NCI-H526 treated with DMSO at 0.1 percent for 48 hours (cell line): ENCODE measurements around the gene RIC1.
A peak's percentile ranks its signal among the peaks of the same experiment; 100 is the strongest.
"Not testable (repeated sequence)": the region's sequence is repeated elsewhere in the genome, so short reads cannot be mapped to it uniquely, and the experiment has no call there.

ENCODE experiments used
- DNase-seq: peaks from one replicate; lab custom pipeline; 2025; lab: John Stamatoyannopoulos, UW

Gene RIC1

DNA sequence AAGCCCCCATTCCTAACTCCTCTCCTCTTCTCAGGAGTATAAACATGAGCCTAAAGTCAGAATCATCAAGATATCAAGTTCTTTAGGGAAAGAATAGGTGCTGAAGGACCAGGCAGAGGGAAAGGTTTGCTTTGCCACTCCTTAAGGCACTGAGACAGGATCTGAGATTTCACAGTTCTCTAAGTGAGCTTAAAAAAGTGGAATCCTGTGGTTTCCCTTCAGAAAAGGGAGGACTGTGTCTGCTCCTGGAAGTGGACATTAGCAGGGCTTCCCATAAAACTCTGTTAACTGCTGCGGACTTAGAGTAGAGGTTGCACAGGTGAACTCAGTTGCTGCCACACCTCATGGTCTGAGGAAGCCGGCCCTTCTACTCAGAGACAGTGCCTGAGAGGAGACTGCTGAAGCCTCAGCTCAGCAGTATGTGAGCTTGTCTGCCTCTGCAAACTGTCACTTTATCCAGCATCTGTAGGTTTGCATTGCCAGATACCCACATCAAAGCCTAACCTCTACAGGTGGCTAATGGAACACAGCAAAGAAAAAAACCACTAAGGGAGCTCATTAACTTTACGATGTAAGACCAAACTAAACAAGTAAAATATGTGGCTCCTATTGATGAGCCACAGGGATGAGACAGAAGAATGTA is 42.9 kb downstream of the RIC1 start:
- DNase-seq = no peak

- DNase-seq = not testable (repeated sequence)
These were observed 46.1 kb downstream of the RIC1 start for GRCh38 chr9:5675046-5675445.

DNA sequence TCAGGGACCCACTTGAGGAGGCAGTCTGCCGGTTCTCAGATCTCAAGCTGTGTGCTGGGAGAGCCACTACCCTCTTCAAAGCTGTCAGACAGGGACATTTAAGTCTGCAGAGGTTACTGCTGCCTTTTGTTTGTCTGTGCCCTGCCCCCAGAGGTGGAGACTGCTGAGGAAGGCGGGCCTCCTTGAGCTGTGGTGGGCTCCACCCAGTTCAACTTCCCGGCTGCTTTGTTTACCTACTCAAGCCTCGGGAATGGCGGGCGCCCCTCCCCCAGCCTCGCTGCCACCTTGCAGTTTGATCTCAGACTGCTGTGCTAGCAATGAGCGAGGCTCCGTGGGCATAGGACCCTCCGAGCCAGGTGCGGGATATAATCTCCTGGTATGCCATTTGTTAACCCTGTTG is 54.7 kb downstream of the RIC1 start:
- DNase-seq = not testable (repeated sequence)

- DNase-seq = no peak
These were observed 55.2 kb downstream of the RIC1 start for GRCh38 chr9:5684101-5684500.

DNA sequence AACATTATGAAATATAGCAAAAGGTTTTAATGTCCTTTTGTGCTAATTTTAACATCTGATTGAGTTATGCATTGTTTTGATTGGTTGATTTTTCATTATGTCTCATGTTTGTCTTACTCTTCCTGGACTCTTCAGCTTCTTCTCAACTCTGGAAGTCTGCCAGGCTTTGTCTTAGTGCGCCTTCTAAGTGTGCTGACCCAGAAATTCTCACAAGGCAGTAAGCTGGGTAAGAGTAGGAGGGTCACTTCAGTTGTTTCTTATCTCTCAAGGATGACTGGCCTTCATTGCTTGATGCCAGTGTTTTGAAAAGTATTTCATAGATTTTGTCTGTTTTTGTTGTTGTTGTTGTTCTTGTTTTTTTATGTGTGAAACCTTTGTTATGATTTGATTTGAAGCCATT is 59.2 kb downstream of the RIC1 start:
- DNase-seq = no peak

GRCh38 chr9:5690278-5690677 is 61.4 kb downstream of the RIC1 start:
- no peak for DNase-seq

- no peak for DNase-seq
These were observed 67.0 kb downstream of the RIC1 start for GRCh38 chr9:5695860-5696259.

- DNase-seq = no peak
These were observed 68.0 kb downstream of the RIC1 start for GRCh38 chr9:5696884-5697283.

GRCh38 chr9:5698004-5698403 is 69.1 kb downstream of the RIC1 start:
- no peak for DNase-seq

DNA sequence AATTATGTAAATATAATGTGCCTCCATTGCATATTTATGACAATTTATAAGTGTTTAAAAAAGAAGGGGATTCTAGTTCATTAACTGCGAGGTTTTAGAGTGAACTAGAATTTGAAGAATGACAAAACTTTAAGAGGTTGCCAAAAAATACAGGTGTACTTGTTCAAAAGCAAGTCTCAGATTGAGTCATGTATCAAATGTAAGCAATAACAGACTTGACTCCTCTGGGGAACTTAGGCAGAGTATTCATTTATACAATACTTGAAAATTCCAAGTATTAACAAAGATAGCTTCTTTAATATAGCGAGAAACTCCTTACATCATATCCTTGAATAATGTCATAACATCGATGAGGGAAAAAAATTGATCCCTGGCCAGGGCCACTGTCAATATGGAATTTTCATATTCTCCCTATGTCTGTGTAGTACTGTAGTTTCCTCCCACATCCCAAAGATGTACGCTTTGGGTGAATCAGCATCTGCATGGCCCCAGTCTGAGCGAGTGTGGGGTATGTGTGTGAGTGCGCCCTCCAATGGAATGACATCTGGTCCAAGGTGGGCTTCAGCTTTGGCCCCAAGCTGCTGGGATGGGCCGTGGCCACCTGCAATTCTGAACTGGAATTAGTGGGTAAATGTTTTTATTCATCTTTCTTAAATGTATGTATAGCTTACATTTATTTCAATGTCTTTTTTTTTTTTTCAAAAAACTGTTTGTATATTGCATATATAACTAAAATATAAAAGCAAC is 70.1 kb downstream of the RIC1 start:
- no peak for DNase-seq

GRCh38 chr9:5708414-5708813 is 79.5 kb downstream of the RIC1 start:
- no peak for DNase-seq

GRCh38 chr9:5712651-5713390 is 83.9 kb downstream of the RIC1 start:
- DNase-seq = no peak

- no peak for DNase-seq
These were observed 85.8 kb downstream of the RIC1 start for GRCh38 chr9:5714501-5715401.

GRCh38 chr9:5715548-5716127 is 86.7 kb downstream of the RIC1 start:
- DNase-seq = no peak

GRCh38 chr9:5717434-5717833 is 88.5 kb downstream of the RIC1 start:
- not testable (repeated sequence) for DNase-seq

DNA sequence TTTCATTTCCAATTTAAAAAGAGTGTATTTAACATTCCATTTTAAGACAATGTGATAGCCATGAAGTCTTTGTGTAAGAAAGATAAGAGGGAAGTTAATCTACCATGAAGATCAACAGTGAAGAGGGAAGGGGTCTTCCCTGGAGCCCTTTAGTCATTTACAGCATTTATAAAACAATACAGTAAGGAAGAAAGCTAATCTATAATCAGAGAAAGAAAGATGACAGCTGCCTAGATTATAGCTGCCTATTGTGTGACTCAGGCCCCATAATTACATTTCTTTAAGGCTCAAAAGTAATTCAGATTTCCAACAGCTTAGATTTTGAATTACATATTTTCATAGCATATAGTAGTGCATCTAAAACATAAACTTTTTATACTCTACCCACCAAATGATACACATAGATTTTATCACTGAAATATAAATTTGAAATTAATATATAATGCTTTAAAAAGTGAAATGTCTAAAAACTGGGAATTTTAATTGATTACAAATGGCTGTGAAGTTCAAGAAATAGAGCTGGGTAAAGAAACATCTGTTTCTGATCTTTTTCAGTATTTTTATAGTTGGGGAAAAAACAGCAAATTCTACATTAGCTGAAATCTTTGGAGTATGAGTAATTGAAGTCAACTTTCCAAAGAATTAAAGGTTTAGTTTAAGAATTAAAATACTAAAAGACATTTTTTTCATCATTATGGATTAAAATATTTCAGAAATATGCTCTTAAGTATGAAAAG is 89.6 kb downstream of the RIC1 start:
- DNase-seq = no peak

DNA sequence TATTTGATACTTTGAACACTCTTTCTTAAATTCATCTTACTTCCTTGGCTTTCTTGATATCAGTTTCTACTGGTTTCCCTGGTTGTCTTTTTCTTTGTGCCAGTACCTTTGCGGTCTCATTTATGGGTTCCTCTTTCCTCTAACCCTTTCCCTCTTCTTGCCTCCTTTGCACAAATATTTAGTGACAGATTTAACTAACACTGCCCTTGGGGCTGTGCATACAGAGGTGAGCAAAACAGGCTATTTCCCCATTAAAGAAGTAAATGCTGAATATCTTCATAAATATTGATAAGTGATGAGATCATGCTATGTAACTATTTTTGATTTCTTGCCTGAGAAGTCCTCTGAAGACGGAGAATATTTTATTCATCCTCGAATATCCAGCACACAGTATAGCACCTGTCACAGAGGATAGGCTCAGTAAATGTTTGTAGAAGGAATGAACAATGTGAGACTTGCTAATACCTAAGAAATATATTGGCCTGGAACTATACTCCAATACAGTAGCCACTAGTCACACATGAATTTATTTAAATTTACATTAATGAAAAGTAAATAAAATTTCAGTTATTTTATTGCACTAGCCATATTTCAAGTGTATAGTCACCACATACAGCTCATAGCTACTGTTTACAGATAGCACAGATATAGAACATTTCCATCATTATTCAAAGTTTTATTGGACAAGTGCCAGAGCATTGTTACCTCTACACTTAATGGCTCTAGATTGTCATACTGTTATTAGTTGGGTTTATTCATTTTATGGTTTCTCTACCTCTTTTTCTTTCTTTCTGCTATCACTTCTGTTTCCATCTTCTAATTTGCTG is 90.4 kb downstream of the RIC1 start:
- DNase-seq = peak; percentile 54

GRCh38 chr9:5720151-5720550 is 91.2 kb downstream of the RIC1 start:
- no peak for DNase-seq

DNA sequence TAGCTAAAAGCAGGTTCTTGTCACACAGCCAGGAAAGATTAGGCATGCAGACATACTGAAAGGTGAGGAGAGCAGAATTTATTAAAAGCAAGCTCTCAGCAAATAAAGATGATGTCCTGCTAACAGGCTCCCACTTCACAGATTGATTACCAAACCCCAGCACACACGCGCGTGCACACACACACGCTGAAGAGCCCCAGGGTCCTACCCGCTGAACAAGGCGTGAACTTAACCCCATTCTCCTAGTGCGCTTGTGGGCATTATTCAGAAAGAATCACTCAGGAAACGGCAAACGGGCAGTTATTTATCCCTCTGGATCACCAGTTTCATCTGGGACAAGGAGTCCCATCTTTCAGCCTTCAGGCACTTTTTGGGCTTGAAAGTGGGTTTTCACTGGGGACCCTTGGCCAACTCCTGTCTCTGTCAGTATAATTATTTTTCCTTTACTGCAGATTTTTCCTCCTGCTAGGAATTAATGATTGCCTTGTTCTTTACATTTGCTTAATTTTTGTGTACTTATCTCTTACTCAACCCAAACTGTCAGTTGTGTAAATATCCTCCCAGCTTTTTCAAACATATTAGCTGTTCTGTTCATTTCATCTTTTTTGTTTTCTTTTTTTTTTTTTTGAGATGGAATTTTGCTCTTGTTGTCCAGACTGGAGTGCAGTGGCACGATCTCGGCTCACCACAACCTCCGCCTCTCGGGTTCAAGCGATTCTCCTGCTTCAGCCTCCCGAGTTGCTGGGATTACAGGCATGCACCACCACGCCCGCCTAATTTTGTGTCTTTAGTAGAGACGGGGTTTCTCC is 92.6 kb downstream of the RIC1 start:
- DNase-seq = no peak
